ENCODE data around the gene TEX2. TPM values are rescaled to one million over a fixed set of nuclear protein-coding genes. Genes with fewer than 3 reads are reported as not detected.
"Not testable (repeated sequence)": the region's sequence is repeated elsewhere in the genome, so short reads cannot be mapped to it uniquely, and the experiment has no call there.

The TEX2 gene
- total RNA-seq, 1 donor from 2014 or later: 48.8 TPM

GRCh38 chr17:64243340-64243739, 19.7 kb downstream of the TEX2 start:
- DNase-seq (ENCODE audit: low spot score): no peak
- intact Hi-C loops (cut with DNase I): no loop called here

GRCh38 chr17:64242633-64243032, 20.4 kb downstream of the TEX2 start:
- intact Hi-C loops (cut with DNase I): no loop called here
- no peak for DNase-seq (ENCODE audit: low spot score)

GRCh38 chr17:64240741-64241347, 22.2 kb downstream of the TEX2 start:
- intact Hi-C loops (cut with DNase I): no loop called here
- DNase-seq (ENCODE audit: low spot score): peak; percentile 83

- DNase-seq (ENCODE audit: low spot score): no peak
- intact Hi-C loops (cut with DNase I): no loop called here
These were observed 22.8 kb downstream of the TEX2 start for GRCh38 chr17:64240261-64240740.

- DNase-seq (ENCODE audit: low spot score); intact Hi-C loops (cut with DNase I): not testable (repeated sequence)
These were observed 24.6 kb downstream of the TEX2 start for GRCh38 chr17:64238449-64238848.

GRCh38 chr17:64236827-64237403, 26.1 kb downstream of the TEX2 start:
- intact Hi-C loops (cut with DNase I): no loop called here
- no peak for DNase-seq (ENCODE audit: low spot score)

- DNase-seq (ENCODE audit: low spot score): no peak
- intact Hi-C loops (cut with DNase I): no loop called here
These were observed 28.1 kb downstream of the TEX2 start for GRCh38 chr17:64234961-64235360.

GRCh38 chr17:64232466-64233262, 30.4 kb downstream of the TEX2 start:
- no peak for DNase-seq (ENCODE audit: low spot score)
- intact Hi-C loops (cut with DNase I): no loop called here

- intact Hi-C loops (cut with DNase I): no loop called here
- DNase-seq (ENCODE audit: low spot score): no peak
These were observed 31.4 kb downstream of the TEX2 start for GRCh38 chr17:64231567-64232141.

GRCh38 chr17:64230791-64231408, 32.2 kb downstream of the TEX2 start:
- DNase-seq (ENCODE audit: low spot score): no peak
- intact Hi-C loops (cut with DNase I): no loop called here

- intact Hi-C loops (cut with DNase I): no loop called here
- no peak for DNase-seq (ENCODE audit: low spot score)
These were observed 33.0 kb downstream of the TEX2 start for GRCh38 chr17:64229815-64230728.

- DNase-seq (ENCODE audit: low spot score): no peak
- intact Hi-C loops (cut with DNase I): no loop called here
These were observed 36.9 kb downstream of the TEX2 start for GRCh38 chr17:64226132-64226531.

GRCh38 chr17:64225410-64225809, 37.6 kb downstream of the TEX2 start:
- intact Hi-C loops (cut with DNase I): no loop called here
- no peak for DNase-seq (ENCODE audit: low spot score)

- DNase-seq (ENCODE audit: low spot score): no peak
- intact Hi-C loops (cut with DNase I): no loop called here
These were observed 39.0 kb downstream of the TEX2 start for GRCh38 chr17:64223931-64224629.

- no peak for DNase-seq (ENCODE audit: low spot score)
- intact Hi-C loops (cut with DNase I): no loop called here
These were observed 39.8 kb downstream of the TEX2 start for GRCh38 chr17:64223283-64223682.

GRCh38 chr17:64221679-64222078, 41.4 kb downstream of the TEX2 start:
- intact Hi-C loops (cut with DNase I): no loop called here
- no peak for DNase-seq (ENCODE audit: low spot score)

- DNase-seq (ENCODE audit: low spot score); intact Hi-C loops (cut with DNase I): not testable (repeated sequence)
These were observed 42.5 kb downstream of the TEX2 start for GRCh38 chr17:64220604-64221003.

GRCh38 chr17:64219571-64219970, 43.5 kb downstream of the TEX2 start:
- no peak for DNase-seq (ENCODE audit: low spot score)
- intact Hi-C loops (cut with DNase I): no loop called here
